ENCODE results near the gene HOXA13.

Gene HOXA13

DNA sequence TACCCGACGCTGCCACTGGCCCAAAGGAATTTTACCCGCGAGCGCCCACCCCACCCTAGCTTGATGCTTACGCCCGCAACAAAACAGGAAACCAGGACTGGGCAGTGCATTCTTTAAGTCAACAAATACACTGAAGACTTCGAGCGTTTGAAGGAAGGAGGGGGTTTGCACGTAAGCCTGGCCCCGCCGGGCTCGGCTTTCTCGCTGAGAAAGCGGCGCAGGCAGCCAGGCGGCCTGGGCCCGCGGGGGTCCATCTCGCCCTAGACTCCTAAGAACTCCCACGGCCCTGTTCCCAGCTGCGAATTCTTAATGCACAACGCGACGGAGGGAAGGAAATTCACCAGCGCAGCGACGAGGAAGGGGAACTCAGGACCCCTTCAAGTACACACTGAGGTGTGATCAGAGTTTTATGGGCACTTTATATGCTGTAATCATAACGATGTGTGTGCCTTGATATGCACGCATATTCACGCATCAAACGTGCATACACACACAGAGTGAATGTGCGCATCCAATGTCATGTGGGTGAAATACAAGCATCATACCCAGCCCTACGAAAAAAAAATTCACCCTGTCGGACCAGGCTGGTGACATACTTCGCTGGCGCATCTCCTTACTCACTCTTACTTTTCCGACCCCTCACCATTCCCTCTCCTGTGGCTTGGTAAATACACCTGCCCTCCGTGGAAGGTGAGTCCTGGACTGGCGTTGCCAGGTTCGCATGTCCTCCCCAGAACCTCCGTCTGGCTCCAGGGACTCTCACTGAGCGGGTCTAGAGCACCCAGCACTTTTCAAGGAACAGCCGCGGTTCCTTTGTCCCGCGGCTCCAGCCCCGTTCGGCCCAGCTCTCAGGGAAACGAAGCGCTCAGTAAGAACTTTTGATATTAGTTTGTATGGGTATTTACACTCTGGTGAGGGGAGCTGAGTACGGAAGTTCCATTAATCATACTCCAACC is 5.7 kb upstream of the HOXA13 start:
- DNase-seq: no peak

DNA sequence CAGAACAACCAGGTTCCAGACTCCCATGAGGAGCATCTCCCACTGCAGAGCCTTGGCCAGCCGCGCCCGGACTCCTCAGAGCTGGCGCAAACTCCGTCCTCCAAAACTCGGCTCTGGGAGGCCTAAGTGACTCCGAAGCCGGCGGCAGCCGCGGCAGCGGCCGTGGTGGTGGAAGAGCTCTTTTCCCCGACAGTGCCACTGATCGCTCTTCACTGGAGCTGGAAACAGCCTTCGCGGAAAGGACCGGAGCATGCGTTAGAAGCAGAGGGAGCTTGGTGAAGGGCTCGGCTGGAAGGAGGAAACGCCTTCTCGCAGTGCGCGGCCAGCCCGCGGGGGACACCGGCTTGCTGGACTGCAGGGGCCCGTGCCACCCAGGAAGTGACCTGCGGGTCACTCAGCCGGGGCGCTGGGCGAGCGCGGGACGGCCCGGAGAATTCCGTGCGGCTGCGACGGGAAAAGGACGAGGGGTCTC is 5.0 kb upstream of the HOXA13 start:
- DNase-seq: no peak

DNA sequence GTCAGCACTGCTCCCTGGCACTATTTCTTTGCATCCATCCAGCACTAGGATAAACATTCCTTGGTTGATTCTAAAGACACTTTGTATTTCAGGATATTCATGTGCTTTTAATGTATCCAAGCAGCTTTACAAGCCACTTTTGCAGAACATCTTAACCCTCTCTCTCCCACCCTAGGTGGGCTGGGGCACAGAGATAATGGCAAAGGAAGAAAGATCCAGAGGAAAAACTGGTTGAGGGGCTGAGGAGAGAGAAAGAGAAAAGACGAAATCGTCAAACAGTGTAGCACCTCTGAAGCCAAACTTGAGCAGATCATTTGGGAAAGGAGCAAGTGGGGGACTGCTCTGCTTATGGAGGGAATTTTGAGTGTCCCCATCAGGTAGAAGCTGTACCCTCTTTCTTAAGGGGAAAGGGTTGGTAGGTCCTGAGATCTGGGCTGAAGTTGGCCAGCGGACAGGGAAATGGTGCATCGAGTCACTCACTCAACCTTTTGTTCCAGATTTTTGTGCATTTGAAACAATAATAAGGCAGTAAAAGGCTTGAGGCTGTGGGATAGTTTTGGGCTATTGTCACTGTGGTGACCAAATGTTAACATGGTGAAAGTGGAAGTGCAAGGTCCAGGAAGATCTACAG is 4.2 kb upstream of the HOXA13 start:
- no peak for DNase-seq

DNA sequence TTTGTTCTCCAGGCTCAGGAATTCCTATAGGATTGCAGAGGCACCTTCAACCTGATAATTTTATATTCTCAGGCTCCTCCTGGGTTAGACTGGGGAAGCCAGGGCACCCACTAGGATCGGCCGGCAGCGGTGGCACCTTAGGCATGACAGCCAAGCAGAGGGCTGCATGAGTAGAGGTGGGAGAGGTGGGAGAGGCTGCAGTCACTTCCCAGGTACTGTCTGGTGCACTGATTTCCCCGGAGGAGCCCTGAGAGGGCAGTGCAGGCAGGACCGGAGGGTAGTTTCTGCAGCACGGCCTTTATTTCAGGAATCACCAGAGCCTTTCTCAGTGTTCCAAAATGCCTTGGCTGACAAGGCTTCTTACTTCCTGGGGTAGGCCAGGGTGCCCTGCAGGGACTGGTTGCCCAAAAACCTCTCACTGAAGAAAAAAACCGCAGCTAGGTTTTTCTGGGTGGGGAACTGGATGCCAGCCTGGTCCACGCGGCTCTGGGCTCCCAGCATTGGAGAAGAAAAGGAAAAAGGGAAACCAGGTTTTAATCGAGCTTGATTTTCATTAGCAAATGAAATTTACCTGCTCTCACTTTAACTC is 3.6 kb upstream of the HOXA13 start:
- no peak for DNase-seq

DNA sequence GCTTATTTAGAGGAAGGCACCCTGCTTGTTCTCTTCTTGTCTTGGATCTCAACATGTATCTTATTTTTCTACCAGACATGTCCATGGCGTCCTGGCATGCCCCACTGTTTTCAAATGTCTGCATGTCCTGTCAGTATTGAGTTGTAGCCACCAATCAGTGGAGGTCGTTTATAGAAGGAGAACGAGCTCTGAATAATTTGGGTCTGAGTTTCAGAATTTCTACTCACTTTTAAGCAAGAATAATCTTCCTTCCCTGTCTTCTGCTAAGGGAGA is 2.9 kb upstream of the HOXA13 start:
- DNase-seq: no peak

DNA sequence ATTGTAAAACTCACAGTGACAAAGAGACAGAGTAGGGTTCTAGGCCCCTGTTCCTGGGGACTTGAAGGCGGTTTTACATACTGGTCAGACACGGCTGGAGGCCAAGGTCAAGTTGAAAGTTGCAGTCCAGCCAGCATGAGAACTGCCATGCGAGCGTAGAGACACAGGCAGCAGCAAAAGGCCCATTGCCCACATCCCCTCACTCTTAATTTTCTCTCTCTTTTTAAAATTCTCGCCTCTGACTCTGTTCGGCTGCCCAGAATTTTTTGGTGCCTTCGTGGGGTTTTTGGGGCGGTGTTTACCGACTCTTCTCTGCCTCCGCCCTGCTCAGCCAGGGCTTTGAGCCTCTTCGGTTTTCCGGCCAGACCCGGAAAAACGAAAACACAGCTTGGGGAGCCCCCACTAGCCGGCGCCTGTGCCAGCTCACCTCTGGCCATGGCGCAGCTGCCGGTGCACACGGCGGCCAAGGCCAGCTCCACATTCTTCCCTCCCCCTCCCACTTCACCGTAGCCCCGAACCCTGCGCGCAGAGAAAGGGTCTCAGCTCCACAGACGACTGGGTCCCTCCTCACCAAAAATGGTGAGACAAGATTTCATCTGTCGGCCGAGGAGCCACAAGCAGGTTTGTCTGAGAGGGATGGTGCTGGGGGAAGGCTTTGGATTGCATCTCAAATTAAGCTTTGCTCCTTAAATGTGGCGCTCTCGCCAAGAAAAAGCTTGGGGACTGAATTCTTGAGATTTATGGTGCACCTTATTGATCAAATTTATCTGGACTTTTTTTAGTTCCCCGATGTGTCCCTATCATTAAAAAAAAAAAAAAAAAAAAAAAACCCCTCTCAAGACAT is 2.3 kb upstream of the HOXA13 start:
- DNase-seq: no peak

DNA sequence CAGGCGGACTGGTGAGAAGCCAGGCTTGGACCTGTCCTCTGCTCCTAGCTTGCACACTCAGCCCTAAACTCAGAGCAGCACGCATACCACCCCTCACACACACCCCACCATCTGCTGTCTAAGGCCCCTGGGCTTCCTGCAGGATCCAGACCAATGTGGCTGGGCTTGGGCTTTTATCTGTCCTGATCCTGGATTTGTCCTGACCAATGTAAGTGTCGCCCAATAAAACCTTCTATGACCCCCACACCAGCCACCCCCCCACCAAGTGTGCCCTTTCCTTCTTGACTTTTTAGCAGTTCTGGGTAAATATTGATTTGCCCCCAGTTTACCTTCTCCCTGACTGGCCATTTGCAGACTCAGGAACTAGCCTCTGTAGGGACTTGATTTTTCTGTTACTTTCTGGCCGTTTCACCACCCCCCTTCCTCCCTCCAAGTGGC is 1.7 kb upstream of the HOXA13 start:
- DNase-seq: no peak

DNA sequence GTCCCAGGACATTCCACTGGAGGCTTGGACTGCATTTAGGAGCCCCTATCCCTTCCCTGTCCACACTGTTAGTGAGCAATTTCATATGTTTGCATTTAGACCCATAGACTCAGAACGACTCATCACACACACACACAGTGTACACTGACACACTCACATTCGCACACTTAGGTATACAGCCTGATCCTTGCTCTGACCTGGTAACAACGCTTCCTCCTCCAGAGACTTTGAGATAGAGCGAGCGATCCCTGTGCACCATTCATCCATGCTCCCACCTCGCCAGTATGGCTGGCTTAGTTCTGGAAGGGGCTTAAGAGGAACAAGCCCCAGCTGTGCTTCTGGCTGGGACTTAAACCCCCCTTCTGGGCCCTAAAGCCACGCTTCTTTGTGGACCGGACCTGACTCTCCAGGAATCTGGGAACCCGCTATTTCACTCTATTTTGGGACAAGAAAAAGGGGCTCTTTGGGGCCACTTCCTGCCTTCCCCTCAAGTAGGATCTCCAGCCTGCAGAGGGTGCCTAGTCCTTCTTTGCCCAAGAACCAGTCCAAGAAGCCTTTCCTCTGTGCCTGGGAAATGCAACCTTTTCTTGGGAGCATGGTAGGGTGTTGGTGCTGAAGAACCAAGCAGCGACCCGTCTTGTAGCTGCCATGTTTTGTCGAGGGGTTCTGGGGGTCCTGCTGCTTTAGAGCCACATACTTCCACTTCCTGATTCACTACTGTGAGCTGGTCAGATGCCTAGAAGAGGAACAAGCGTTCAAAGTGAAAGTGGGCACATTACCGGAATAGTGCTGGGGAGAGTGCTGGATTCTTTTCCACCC is 1.1 kb upstream of the HOXA13 start:
- DNase-seq: peak; percentile 10

DNA sequence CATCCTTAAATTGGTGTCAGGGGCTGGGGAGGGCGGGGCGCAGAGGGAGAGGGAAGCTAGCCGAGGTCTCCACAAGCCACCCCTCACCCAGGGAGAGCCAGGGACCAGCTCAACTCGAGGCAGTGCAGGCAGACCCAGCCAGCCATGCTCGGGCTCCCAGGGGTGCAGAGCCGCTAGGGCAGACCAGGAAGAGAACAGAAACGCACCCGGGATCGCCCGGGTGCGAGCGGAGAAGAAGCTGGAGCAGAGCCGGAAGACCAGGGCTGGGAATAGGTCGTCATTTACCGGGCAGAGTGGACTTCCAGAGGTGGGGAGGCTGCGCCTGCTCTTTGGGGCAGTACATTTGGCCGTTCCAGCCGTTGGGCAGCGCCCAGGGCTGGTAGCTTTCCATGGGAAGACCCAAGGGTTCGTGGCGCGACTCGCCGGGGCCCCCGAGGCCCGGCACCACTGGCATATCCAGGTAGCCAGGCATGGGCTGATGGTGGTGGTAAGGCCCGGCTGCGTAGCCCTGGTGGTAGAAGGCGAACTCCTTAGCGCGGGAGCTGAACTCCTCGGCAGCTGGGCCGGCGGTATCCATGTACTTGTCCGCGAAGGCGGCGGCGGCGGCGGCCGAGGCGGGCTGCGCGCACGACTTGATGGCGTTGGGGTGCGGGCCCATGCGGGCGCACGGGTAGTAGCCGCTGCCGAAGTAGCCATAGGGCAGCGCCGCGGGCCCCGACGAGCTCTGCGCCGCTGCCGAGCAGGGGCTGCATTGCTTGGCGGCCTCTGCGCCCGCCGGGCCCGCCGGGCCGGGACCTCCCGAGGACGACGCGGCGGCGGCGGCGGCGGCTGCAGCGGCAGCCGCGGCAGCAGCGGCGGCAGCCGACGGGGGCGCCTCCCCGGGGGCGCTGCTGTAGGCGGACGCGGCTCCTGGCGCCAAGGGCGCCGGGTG is 755 bp downstream of the HOXA13 start:
- DNase-seq: peak; percentile 27

DNA sequence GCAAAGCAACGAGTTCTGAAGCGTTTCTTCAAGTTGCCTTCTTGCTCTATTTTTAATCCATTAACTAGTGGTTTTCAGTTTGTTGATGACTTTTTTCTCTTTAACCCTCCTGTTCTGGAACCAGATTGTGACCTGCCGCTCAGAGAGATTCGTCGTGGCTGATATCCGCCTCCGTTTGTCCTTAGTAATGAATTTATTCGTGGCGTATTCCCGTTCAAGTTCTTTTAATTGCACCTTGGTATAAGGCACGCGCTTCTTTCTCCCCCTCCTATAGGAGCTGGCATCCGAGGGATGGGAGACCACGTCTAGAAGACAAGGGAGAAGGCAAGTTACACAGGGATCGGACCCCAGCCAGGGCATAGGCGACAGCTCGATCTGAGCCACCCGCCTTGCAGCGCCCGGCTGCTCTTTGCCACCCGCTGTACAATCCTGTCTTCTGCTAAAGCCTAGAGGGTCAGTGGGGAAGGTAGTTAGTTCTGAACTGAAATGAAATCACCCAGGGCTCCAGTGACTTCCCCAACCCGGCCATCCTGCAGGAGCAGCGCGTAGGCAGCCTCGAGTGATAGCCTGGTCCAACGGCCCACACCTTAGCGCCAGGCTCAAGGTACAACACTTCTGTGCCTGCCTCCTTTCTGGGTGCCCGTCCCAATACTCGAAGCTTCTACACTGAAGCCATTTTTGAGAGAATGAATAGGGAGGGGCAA is 1.6 kb downstream of the HOXA13 start:
- DNase-seq: no peak

DNA sequence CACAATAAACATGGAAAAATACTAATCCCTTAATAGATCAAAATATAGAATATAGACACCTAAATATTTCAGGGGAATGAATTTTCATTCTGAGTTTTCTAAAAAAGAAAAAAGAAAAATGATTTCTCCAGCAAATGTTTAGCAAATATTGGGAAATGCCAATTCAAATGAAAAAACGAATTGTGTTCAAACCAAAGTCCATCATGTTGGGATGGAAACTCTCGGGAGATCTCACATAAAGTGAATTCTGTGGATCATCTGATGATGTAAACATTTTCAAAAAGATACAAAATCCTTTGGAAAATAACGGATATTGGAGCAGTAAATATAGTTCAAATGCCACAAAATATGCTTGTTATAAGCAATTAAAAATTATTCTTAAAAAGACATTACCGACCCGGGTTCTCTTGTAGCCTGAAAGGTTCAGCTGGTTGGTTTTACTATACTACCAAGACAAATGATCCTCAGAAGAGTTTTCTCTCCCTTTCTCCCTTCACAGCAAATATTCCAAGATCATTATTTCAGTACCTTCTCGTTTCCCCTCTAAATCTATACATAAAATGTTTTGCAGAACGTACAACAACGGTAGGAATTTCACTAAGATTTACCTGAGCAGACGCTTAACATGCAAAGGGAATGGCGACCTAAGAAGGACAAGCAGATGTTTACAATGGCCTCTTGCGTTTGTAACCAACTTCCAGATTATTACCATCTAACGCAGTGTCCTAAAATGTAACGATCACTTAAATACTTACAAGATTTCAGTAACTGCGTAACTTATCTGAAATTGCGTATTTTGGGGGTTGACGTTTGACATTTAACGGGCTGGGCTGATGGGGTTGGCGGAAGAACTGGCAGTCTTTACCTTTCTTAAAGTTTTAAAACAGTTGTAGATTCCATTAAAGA is 2.5 kb downstream of the HOXA13 start:
- no peak for DNase-seq

DNA sequence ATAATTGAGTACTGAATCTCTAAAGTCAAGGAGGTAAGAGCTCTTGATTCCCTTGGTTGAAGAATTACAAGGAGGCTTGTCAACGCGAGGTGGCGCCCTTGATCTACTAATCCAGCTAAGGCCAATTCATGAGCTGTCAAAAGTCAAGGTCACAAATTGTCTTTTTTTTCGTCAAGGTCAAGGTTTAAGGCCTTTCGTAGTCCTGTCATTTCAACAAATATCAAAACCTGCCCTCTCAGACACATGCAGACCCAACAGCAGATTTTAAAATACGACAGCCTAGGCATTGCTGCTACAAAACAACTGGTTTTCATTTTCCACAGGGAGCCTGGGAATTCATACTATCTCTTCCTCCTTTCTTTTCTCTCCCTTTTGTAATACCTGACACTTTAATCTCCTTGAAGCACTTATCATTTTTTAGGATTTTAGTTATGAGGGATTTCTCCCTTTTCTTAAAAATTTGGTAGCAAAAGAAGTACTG is 3.6 kb downstream of the HOXA13 start:
- peak; percentile 66 for DNase-seq

DNA sequence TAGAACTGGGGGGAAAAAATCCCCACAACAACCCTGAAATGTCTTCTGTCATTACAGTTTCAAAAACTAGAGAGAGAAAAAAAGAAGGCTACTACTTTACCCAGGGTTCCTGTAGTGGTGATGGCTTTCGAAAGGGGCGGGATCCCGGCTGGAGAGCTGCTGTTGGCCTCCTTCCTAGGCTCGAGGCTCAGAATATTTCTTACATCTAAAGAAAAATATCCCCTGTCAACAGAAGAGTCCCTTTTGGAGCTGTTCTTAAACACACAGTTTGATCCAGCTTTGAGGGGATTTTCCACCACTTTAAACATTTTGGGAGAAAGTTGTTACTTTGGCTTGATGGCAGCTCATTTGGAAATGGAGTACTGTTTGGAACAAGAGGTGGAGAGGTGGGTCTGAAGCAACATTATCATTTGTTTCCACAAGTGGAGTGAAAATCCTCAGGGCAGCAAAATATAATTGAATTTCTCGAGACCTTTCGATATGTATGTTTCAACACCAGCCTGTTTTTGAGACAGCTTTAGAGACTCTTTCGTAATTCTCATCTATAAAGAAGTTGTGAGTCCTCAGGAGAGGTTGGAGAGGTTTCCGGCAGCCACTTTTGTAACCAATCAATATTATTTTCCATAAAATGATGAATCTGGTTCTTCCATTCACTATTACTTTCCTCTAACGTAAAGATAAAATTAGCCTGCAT is 5.1 kb downstream of the HOXA13 start:
- DNase-seq: no peak

DNA sequence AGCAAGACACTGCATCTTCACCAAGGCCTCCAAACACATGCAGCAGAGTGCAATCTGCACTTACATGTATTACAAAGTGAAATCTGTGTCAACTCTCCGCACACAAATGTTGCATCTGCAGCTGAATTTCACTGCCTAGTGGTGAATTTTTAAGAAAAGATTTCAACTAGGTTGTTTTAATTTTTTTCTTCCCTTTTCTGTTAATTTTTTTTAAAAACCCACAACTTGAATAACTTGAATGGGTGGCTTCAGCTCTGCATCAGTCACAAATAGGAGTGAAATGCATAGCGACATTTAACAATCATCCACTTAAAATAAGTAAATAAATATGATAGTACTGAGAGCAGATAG is 5.9 kb downstream of the HOXA13 start:
- DNase-seq: no peak

DNA sequence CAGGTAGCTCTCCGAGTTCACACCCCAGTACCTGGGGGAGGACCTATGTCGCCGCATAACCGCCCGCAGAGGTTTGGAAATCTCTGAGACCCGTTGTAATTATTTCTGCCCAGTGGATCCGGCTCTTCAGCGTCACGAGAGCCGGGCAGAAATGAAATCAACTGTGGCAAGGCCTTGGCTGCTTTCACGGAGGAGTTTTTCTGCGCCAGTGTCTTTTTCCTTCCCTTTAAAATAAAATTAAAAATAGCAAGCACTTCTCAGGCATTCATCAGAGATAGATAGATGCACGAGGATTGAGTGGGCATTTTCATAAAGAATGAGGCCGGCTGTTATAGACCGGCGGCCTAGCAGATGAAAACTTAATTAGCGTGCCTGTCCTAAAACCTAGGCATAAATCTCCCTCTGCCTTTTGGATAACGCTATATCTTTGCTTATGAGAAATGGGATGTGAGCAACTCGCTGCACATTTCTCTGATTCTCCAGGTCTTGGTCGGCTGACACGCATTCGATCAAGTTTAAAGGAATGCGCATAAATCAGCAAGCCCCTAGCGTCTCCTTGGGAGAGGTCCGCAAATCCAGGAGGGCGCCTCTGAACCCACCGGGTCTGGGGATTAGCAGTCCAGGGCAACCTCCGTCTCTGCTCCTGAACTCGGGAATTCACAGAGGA is 6.4 kb downstream of the HOXA13 start:
- DNase-seq: no peak

DNA sequence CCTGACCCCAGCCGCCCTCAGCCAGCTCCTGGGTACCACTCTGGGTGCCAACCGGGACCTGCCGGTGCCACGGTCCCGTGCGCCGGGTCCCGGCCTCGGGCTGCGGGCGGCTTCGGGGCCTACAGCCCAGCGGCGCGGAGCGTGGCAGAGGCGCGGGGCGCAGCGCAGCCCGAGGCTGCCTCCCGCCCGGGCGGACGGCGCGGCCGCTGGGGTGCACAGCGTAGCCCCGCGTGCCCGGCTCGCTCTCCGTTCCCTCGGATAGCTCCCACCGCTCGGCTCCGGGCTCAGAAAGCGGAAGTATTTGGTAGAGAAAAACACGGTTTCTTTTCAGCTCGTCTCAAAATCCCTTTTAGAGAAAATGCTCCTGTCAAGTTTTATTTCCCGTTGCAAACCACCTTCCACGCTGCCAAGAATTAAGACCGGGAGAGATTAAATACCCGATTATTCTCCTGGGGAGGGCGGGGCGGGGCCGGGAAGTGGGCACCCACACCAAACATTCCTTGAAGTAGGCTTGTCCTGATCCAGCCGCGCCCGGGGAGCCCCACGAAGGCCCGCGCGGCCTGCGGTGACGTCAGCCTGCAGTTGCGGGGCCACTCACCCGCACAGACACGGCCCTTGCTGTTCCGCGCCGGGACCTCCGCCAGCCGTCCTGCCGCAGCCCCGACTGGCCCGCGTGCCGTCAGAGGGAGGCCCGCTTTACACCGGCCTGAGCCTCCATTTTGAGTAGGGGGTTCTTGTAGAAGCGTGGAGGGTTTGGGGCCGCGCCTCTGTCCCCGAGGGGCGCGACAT is 7.2 kb downstream of the HOXA13 start:
- no peak for DNase-seq
